Subcutaneous abdominal adipose tissue (tissue), 5 donors: ENCODE data around the gene ZG16.
"Not testable (repeated sequence)": the region's sequence is repeated elsewhere in the genome, so short reads cannot be mapped to it uniquely, and the experiment has no call there.

ENCODE experiments used
- H3K27ac ChIP-seq: one replicate; pipeline ENCODE4 v1.7.0; 2013; ENCODE audit warnings: low read depth, mild to moderate bottlenecking, inconsistent platforms, low read length, moderate library complexity
- H3K27me3 ChIP-seq, 5 donors: one replicate each; pipeline ENCODE4 v1.7.0; 2013; ENCODE audit warnings: low read length in 5 of 5, inconsistent platforms in 1 of 5; ENCODE audit not compliant: control insufficient read depth in 5 of 5, insufficient read depth in 4 of 5
- H3K36me3 ChIP-seq, 5 donors: one replicate each; pipeline ENCODE4 v1.7.0; 2013; ENCODE audit warnings: low read length in 5 of 5; ENCODE audit not compliant: control insufficient read depth in 5 of 5, insufficient read depth in 5 of 5
- H3K4me1 ChIP-seq, 5 donors: one replicate each; pipeline ENCODE4 v1.7.0; 2013; ENCODE audit warnings: low read length in 5 of 5, mild to moderate bottlenecking in 3 of 5, moderate library complexity in 1 of 5; ENCODE audit not compliant: control insufficient read depth in 5 of 5, insufficient read depth in 5 of 5
- H3K4me3 ChIP-seq, 5 donors: one replicate each; pipeline ENCODE4 v1.7.0; 2013; ENCODE audit warnings: low read length in 5 of 5, low read depth in 1 of 5
- H3K9ac ChIP-seq, 5 donors: one replicate each; pipeline ENCODE4 v1.7.0; 2013; ENCODE audit warnings: low read length in 5 of 5, mild to moderate bottlenecking in 4 of 5, moderate library complexity in 3 of 5
- H3K9me3 ChIP-seq, 5 donors: one replicate each; pipeline ENCODE4 v1.7.0; 2013; ENCODE audit warnings: low read length in 5 of 5; ENCODE audit not compliant: control insufficient read depth in 5 of 5
- donor health status: healthy.
- donor health status: healthy.
- donor health status: healthy.
- donor health status: healthy.
- donor health status: healthy.

The ZG16 gene

GRCh38 chr16:29747947-29748759 lies 29.9 kb upstream of the ZG16 start:
- H3K4me1 ChIP-seq: peaks cover 0 to 8% (median 0%) of the 10 kb centered on the region in 5 donors
- no peaks in the 10 kb centered on the region for H3K36me3 ChIP-seq
- H3K9me3 ChIP-seq: no peaks in the 10 kb centered on the region
- H3K27ac ChIP-seq: no peak overlapping the region
- H3K4me3 ChIP-seq: no peak overlapping the region
- no peak overlapping the region for H3K9ac ChIP-seq
- no peaks in the 10 kb centered on the region for H3K27me3 ChIP-seq

- H3K27ac ChIP-seq: not testable (repeated sequence)
Measured at GRCh38 chr16:29748760-29749149, 29.3 kb upstream of the ZG16 start.

GRCh38 chr16:29753516-29753915 lies 24.5 kb upstream of the ZG16 start:
- no peaks in the 10 kb centered on the region for H3K9me3 ChIP-seq
- no peaks in the 10 kb centered on the region for H3K27me3 ChIP-seq
- no peaks in the 10 kb centered on the region for H3K36me3 ChIP-seq
- no peak overlapping the region for H3K9ac ChIP-seq
- H3K4me1 ChIP-seq: peaks cover 0 to 15% (median 9%) of the 10 kb centered on the region in 5 donors
- no peak overlapping the region for H3K27ac ChIP-seq
- no peak overlapping the region for H3K4me3 ChIP-seq

More at GRCh38 chr16:29748760-29749149, 29.3 kb upstream of the ZG16 start:
- H3K27me3 ChIP-seq, H3K9ac ChIP-seq, H3K4me1 ChIP-seq, H3K4me3 ChIP-seq, H3K9me3 ChIP-seq, H3K36me3 ChIP-seq: not testable (repeated sequence)

GRCh38 chr16:29756654-29757053 lies 21.4 kb upstream of the ZG16 start:
- H3K4me1 ChIP-seq: peaks cover 0 to 27% (median 16%) of the 10 kb centered on the region in 5 donors
- no peaks in the 10 kb centered on the region for H3K9me3 ChIP-seq
- H3K36me3 ChIP-seq: no peaks in the 10 kb centered on the region
- no peak overlapping the region for H3K9ac ChIP-seq
- no peak overlapping the region for H3K27ac ChIP-seq
- H3K27me3 ChIP-seq: no peaks in the 10 kb centered on the region
- H3K4me3 ChIP-seq: no peak overlapping the region

GRCh38 chr16:29757086-29757485 lies 21.0 kb upstream of the ZG16 start:
- peaks cover 0 to 27% (median 20%) of the 10 kb centered on the region in 5 donors for H3K4me1 ChIP-seq
- not testable (repeated sequence) for H3K9me3 ChIP-seq, H3K36me3 ChIP-seq, H3K27ac ChIP-seq, H3K27me3 ChIP-seq, H3K4me3 ChIP-seq, H3K9ac ChIP-seq

- Histone ChIP-seq H3K27me3 (no peaks in the 10 kb centered on the region), H3K27ac (peak overlapping the region; percentile 46), H3K9ac (no peak overlapping the region), H3K36me3 (no peaks in the 10 kb centered on the region), H3K4me3 (no peak overlapping the region), H3K4me1 (peaks cover 0 to 27% (median 20%) of the 10 kb centered on the region in 5 donors), H3K9me3 (no peaks in the 10 kb centered on the region)
Measured at GRCh38 chr16:29757950-29758466, 20.0 kb upstream of the ZG16 start.

- Histone ChIP-seq H3K9ac (peak overlapping the region in 1 of 5 donors; percentile 28), H3K27ac (no peak overlapping the region), H3K4me3 (no peak overlapping the region), H3K27me3 (no peaks in the 10 kb centered on the region), H3K4me1 (peaks cover 0 to 27% (median 20%) of the 10 kb centered on the region in 5 donors), H3K9me3 (no peaks in the 10 kb centered on the region), H3K36me3 (no peaks in the 10 kb centered on the region)
Measured at GRCh38 chr16:29760567-29761279, 17.3 kb upstream of the ZG16 start.

GRCh38 chr16:29761280-29761651 lies 16.8 kb upstream of the ZG16 start:
- H3K36me3 ChIP-seq, H3K9ac ChIP-seq, H3K9me3 ChIP-seq, H3K4me3 ChIP-seq, H3K27ac ChIP-seq, H3K27me3 ChIP-seq: not testable (repeated sequence)
- peaks cover 0 to 27% (median 20%) of the 10 kb centered on the region in 5 donors for H3K4me1 ChIP-seq

- Histone ChIP-seq H3K27me3 (no peaks in the 10 kb centered on the region), H3K36me3 (no peaks in the 10 kb centered on the region), H3K9ac (no peak overlapping the region), H3K9me3 (no peaks in the 10 kb centered on the region), H3K4me1 (peaks cover 0 to 27% (median 20%) of the 10 kb centered on the region in 5 donors), H3K27ac (no peak overlapping the region), H3K4me3 (no peak overlapping the region)
Measured at GRCh38 chr16:29761882-29762281, 16.2 kb upstream of the ZG16 start.

- Histone ChIP-seq H3K27me3 (no peaks in the 10 kb centered on the region), H3K4me1 (peaks cover 0 to 15% (median 12%) of the 10 kb centered on the region in 5 donors), H3K27ac (no peak overlapping the region), H3K9me3 (no peaks in the 10 kb centered on the region), H3K36me3 (no peaks in the 10 kb centered on the region), H3K9ac (no peak overlapping the region), H3K4me3 (no peak overlapping the region)
Measured at GRCh38 chr16:29763326-29763725, 14.7 kb upstream of the ZG16 start.
